GM12878 (cell line): ENCODE measurements around the gene NUBP1. TPM values are rescaled to one million over a fixed set of nuclear protein-coding genes. Genes with fewer than 3 reads are reported as not detected.
A peak's percentile ranks its signal among the peaks of the same experiment; 100 is the strongest.

Experiments
- ATAC-seq: fragments of 200-7000 bp; cut with Tn5 transposase; 3 replicates; pipeline ENCODE4 v1.9.1; 2020; ENCODE audit warnings: mild to moderate bottlenecking, moderate library complexity
- BruUV-seq: library from RNA; stranded (reverse); fragments of 400-500 nt; replicated peaks from 2 replicates; lab custom pipeline; 2021; lab: Mats Ljungman, UMichigan
- CTCF ChIA-PET: fragments of 300-600 bp; sonication (Branson Sonifier 250); formaldehyde crosslinking; extraction: SDS; loops from one replicate; lab custom pipeline; 2021; ENCODE audit warnings: inconsistent platforms; lab: Yijun Ruan, JAX
- POLR2A ChIA-PET: fragments of 350-600 bp; formaldehyde crosslinking; extraction: SDS; loops from one replicate; lab custom pipeline; 2021; ENCODE audit warnings: inconsistent platforms; lab: Charles Lee
- RAD21 ChIA-PET: fragments of 300-600 bp; sonication (Branson Sonifier 250); formaldehyde crosslinking; loops from one replicate; lab custom pipeline; 2023; ENCODE audit warnings: antibody characterized with exemption; ENCODE audit not compliant: unreplicated experiment; lab: Charles Lee
- SMC1A ChIA-PET: fragments of 300-600 bp; sonication (Branson Sonifier 250); formaldehyde crosslinking; loops from one replicate; lab custom pipeline; 2023; ENCODE audit not compliant: unreplicated experiment, uncharacterized antibody; lab: Charles Lee
- DNase-seq: peaks from one replicate; pipeline ENCODE4 v3.0.0-alpha.2; 2011; ENCODE audit warnings: low read depth, low spot score
- FAIRE-seq: peaks from 3 replicates; lab custom pipeline; 2011; peaks lifted over from hg19 to GRCh38; lab: Jason Lieb, UNC
- H2AFZ ChIP-seq: 2 replicates; pipeline ENCODE4 v1.6.0; 2011; ENCODE audit warnings: low read depth, low read length, control low read depth; ENCODE audit not compliant: control insufficient read depth
- H3K27ac ChIP-seq: 2 replicates; pipeline ENCODE4 v1.5.1; 2011; ENCODE audit warnings: control low read depth; ENCODE audit not compliant: control insufficient read depth, insufficient read depth
- H3K27me3 ChIP-seq, 2 experiments: replicated peaks in 1 of 2; 2 replicates each; pipeline versions ENCODE4 v1.6.0 to v1.6.1; 2011; ENCODE audit warnings: low read length in 1 of 2; ENCODE audit not compliant: control insufficient read depth in 2 of 2, insufficient read depth in 2 of 2
- H3K36me3 ChIP-seq, 2 experiments: 2 replicates each; pipeline ENCODE4 v1.5.1; 2011; ENCODE audit warnings: low read length in 1 of 2; ENCODE audit not compliant: control insufficient read depth in 2 of 2, insufficient read depth in 2 of 2
- H3K4me1 ChIP-seq: 2 replicates; pipeline ENCODE4 v1.6.1; 2011; ENCODE audit warnings: mild to moderate bottlenecking, low read length, moderate library complexity, mixed read lengths; ENCODE audit not compliant: control insufficient read depth, insufficient read depth
- H3K4me2 ChIP-seq: 2 replicates; pipeline ENCODE4 v1.6.0; 2011; ENCODE audit warnings: control low read depth; ENCODE audit not compliant: control insufficient read depth, insufficient read depth
- H3K4me3 ChIP-seq: fragments of 200-600 bp; sonication (generic); 2 replicates; pipeline ENCODE4 v1.5.1; 2016
- H3K79me2 ChIP-seq: 2 replicates; pipeline ENCODE4 v1.6.0; 2011; ENCODE audit warnings: low read length; ENCODE audit not compliant: control insufficient read depth, insufficient read depth
- H3K9ac ChIP-seq: 2 replicates; pipeline ENCODE4 v1.8.0; 2011; ENCODE audit warnings: low read length, control low read depth, mixed read lengths; ENCODE audit not compliant: control insufficient read depth, insufficient read depth
- H3K9me3 ChIP-seq: replicated peaks from 3 replicates; pipeline ENCODE4 v1.5.1; 2011; ENCODE audit warnings: mild to moderate bottlenecking, low read length; ENCODE audit not compliant: control insufficient read depth, insufficient read depth
- H4K20me1 ChIP-seq: 2 replicates; pipeline ENCODE4 v1.6.0; 2011; ENCODE audit not compliant: control insufficient read depth, insufficient read depth
- ATF3 ChIP-seq: IDR thresholded peaks from 2 replicates; pipeline ENCODE4 v1.6.1; 2011; ENCODE audit warnings: low read depth, mild to moderate bottlenecking, low read length, moderate library complexity, borderline replicate concordance; ENCODE audit errors: extremely low read depth
- ATF7 ChIP-seq: fragments of 450-650 bp; IDR thresholded peaks from 2 replicates; pipeline ENCODE4 v1.6.1; 2016; ENCODE audit warnings: low read depth, mild to moderate bottlenecking
- BACH1 ChIP-seq: fragments of 450-650 bp; IDR thresholded peaks from 2 replicates; pipeline ENCODE4 v1.6.1; 2017; ENCODE audit warnings: mild to moderate bottlenecking, borderline replicate concordance
- CHD1 ChIP-seq: IDR thresholded peaks from 2 replicates; pipeline ENCODE4 v1.6.1; 2012; ENCODE audit warnings: low read depth, low read length, improper control_type of control experiment
- CREB1 ChIP-seq: IDR thresholded peaks from 2 replicates; pipeline ENCODE4 v1.6.1; 2012; ENCODE audit warnings: low read depth, mild to moderate bottlenecking, inconsistent platforms
- DPF2 ChIP-seq: fragments of 450-650 bp; IDR thresholded peaks from 2 replicates; pipeline ENCODE4 v1.6.1; 2017; ENCODE audit warnings: mild to moderate bottlenecking
- ESRRA ChIP-seq: IDR thresholded peaks from 2 replicates; pipeline ENCODE4 v1.6.1; 2012; ENCODE audit warnings: mild to moderate bottlenecking, low read length, improper control_type of control experiment
- FOXM1 ChIP-seq: IDR thresholded peaks from 2 replicates; pipeline ENCODE4 v1.6.1; 2012; ENCODE audit warnings: low read depth, mild to moderate bottlenecking, inconsistent platforms, low read length, moderate library complexity
- GATAD2B ChIP-seq: fragments of 450-650 bp; conservative IDR thresholded peaks from 2 replicates; pipeline ENCODE4 v1.6.1; 2017; ENCODE audit warnings: low read depth, mild to moderate bottlenecking, moderate library complexity
- HCFC1 ChIP-seq: fragments of 150-350 bp; IDR thresholded peaks from 2 replicates; pipeline ENCODE4 v1.6.1; 2014; ENCODE audit warnings: low read length
- MEF2A ChIP-seq: IDR thresholded peaks from 2 replicates; pipeline ENCODE4 v1.6.1; 2011; ENCODE audit warnings: low read depth, mild to moderate bottlenecking, low read length, moderate library complexity; ENCODE audit not compliant: insufficient read depth
- NFIC ChIP-seq: IDR thresholded peaks from 2 replicates; pipeline ENCODE4 v1.6.1; 2012; ENCODE audit warnings: low read depth, mild to moderate bottlenecking, inconsistent platforms, low read length, moderate library complexity
- NR2C1 ChIP-seq: fragments of 450-650 bp; IDR thresholded peaks from 2 replicates; pipeline ENCODE4 v1.6.1; 2017; ENCODE audit warnings: antibody characterized with exemption, mild to moderate bottlenecking, moderate library complexity
- PAX8 ChIP-seq: fragments of 450-650 bp; IDR thresholded peaks from 2 replicates; pipeline ENCODE4 v1.6.1; 2017; ENCODE audit warnings: mild to moderate bottlenecking, moderate library complexity
- PRDM15 ChIP-seq: fragments of 450-650 bp; formaldehyde crosslinking; IDR thresholded peaks from 2 replicates; pipeline ENCODE4 v1.4.0; 2020; ENCODE audit warnings: mild to moderate bottlenecking, moderate library complexity
- RB1 ChIP-seq: fragments of 450-650 bp; formaldehyde crosslinking; IDR thresholded peaks from 2 replicates; pipeline ENCODE4 v1.6.1; 2017; ENCODE audit warnings: mild to moderate bottlenecking, borderline replicate concordance
- RCOR1 ChIP-seq: conservative IDR thresholded peaks from 2 replicates; pipeline ENCODE4 v1.6.1; 2012; ENCODE audit warnings: low read depth, low read length, improper control_type of control experiment
- SIN3A ChIP-seq: IDR thresholded peaks from 2 replicates; pipeline ENCODE4 v1.6.1; 2012; ENCODE audit warnings: low read depth, low read length, improper control_type of control experiment
- SMAD5 ChIP-seq: IDR thresholded peaks from 2 replicates; pipeline ENCODE4 v1.6.1; 2016; ENCODE audit warnings: antibody characterized with exemption, low read depth
- SREBF1 ChIP-seq: IDR thresholded peaks from 2 replicates; pipeline ENCODE4 v1.6.1; 2012; ENCODE audit warnings: mild to moderate bottlenecking, low read length
- STAT1 ChIP-seq: fragments of 450-650 bp; conservative IDR thresholded peaks from 2 replicates; pipeline ENCODE4 v1.6.1; 2014; ENCODE audit warnings: antibody characterized with exemption, mild to moderate bottlenecking
- TCF7 ChIP-seq: IDR thresholded peaks from 2 replicates; pipeline ENCODE4 v1.6.1; 2014; ENCODE audit warnings: antibody characterized with exemption, borderline replicate concordance
- WGBS: methylation state at CpG from one replicate; pipeline ENCODE4 v1.1.6; 2016; ENCODE audit warnings: low lambda C conversion rate; ENCODE audit not compliant: insufficient replicate concordance, insufficient coverage; ENCODE audit errors: missing lambda C conversion rate; 5-methylcytosine and 5-hydroxymethylcytosine counted together
- in situ Hi-C: fragments of 300-500 bp; cut with MboI; formaldehyde crosslinking; loops from 9 replicates; pipeline ENCODE4 v1.14.3; 2018; ENCODE audit warnings: mixed read lengths
- intact Hi-C: fragments of 100-400 bp; cut with micrococcal nuclease; formaldehyde crosslinking; loops from one replicate; pipeline ENCODE4 v1.14.2; 2022; ENCODE audit not compliant: unreplicated experiment
- polyA plus RNA-seq, 11 experiments: library from polyadenylated mRNA; depleted of rRNA in 4 of 11; unstranded in 6 of 11; stranded (reverse) in 5 of 11; fragments of >200 nt; fragmentation: Nextera tagmentation in 4 of 11; fragmentation: Illumina TruSeq in 1 of 11; extraction: Ambion mirVana in 4 of 11; extraction: Trizol in 1 of 11; gene quantifications; 1 replicate in 1 of 11; 2 replicates in 10 of 11; pipeline versions ENCODE4 v1.2.1 to v1.2.3, GENCODE V29; 2011 to 2016; ENCODE audit warnings: inconsistent platforms in 2 of 11, missing spikeins in 2 of 11, low read depth in 1 of 11
- total RNA-seq, 4 experiments: library from RNA; depleted of rRNA in 3 of 4; stranded (reverse); fragments of >200 nt in 3 of 4; fragmentation: Illumina TruSeq in 1 of 4; extraction: Trizol in 1 of 4; gene quantifications; 2 replicates each; pipeline versions ENCODE4 v1.2.1 to v1.2.3, GENCODE V29; 2013 to 2021

Gene NUBP1
- total and polyA plus RNA-seq, 10 of the 15 experiments (the other 5 are each of a cell fraction or from before 2014, with no cell fraction given): 31.0 to 74.9 (median 58.3) TPM

- TF ChIP-seq MEF2A: peak; percentile 99
- no peak for TF ChIP-seq BACH1
- TF ChIP-seq CREB1: peak; percentile 40
- 0 out of 2 replicates have a peak, but pooled peaks have one; percentile 31 for TF ChIP-seq DPF2
- TF ChIP-seq HCFC1: no peak
- no peak for TF ChIP-seq RCOR1
- TF ChIP-seq, all 136 proteins: peak for 32
Measured at GRCh38 chr16:10791048-10791447, 47.4 kb downstream of the NUBP1 start (continued).

- Histone ChIP-seq H3K4me1 (peaks cover 23% of the 10 kb centered on the region), H3K27me3 (no peaks in the 10 kb centered on the region), H3K79me2 (no peaks in the 10 kb centered on the region), H3K36me3 (no peaks in the 10 kb centered on the region), H3K4me2 (no peak overlapping the region), H3K27ac (no peak overlapping the region), H4K20me1 (no peaks in the 10 kb centered on the region), H3K4me3 (no peak overlapping the region), H2AFZ (no peak overlapping the region), H3K9ac (no peak overlapping the region), H3K9me3 (no peaks in the 10 kb centered on the region; the same call in 2 of the 3 replicates)
- DNase-seq: no peak
- FAIRE-seq: no peak
- ChIA-PET CTCF (interaction anchor here (1.1 kb wide), 1 partner anchor 33 kb away, joined by 3 read pairs; no protein-coding TSS in a partner anchor), SMC1A (interaction anchor here (1.2 kb wide), 1 partner anchor 9 kb away, joined by 3 read pairs; no protein-coding TSS in a partner anchor), POLR2A (no interaction called here), RAD21 (interaction anchor here (1.0 kb wide), 1 partner anchor 20 kb away, joined by 3 read pairs; no protein-coding TSS in a partner anchor)
- BruUV-seq: no TSS peak
- no peak for ATAC-seq
- in situ Hi-C loops (no loop called here), intact Hi-C loops (no loop called here)
- 100% methylated on average over 2 of the region's 3 CpGs for WGBS
- TF ChIP-seq SREBF1 (no peak), RB1 (no peak), ATF7 (no peak), ATF3 (no peak), SMAD5 (no peak), GATAD2B (no peak), PRDM15 (no peak), TCF7 (no peak), CHD1 (no peak), NFIC (no peak), NR2C1 (no peak), STAT1 (no peak), PAX8 (no peak), BACH1 (no peak), SIN3A (no peak), FOXM1 (no peak), ESRRA (no peak)
Measured at GRCh38 chr16:10799736-10800135, 56.1 kb downstream of the NUBP1 start.
